Gastroesophageal sphincter (tissue), 3 donors: Measurements from ENCODE around the gene ZSCAN31.

Experiments used
- CTCF ChIP-seq, 4 experiments: fragments of 200-600 bp in 2 of 4; fragments of 450-650 bp in 2 of 4; sonication (generic) in 1 of 4; IDR thresholded peaks; one replicate each; pipeline ENCODE4 v1.5.1; 2017 to 2019; ENCODE audit warnings: antibody characterized with exemption in 4 of 4, mild to moderate bottlenecking in 2 of 4, moderate library complexity in 2 of 4
- POLR2A ChIP-seq, 2 donors: fragments of 450-650 bp; IDR thresholded peaks; one replicate each; pipeline ENCODE4 v1.6.1; 2017; ENCODE audit warnings: antibody characterized with exemption in 2 of 2, mild to moderate bottlenecking in 2 of 2, moderate library complexity in 1 of 2
- POLR2AphosphoS5 ChIP-seq: sonication (generic); formaldehyde crosslinking; IDR thresholded peaks from one replicate; pipeline ENCODE4 v1.6.1; 2017; ENCODE audit warnings: antibody characterized with exemption

GRCh38 chr6:28280595-28281287, 55.2 kb downstream of the ZSCAN31 start:
- TF ChIP-seq CTCF (IDR thresholded peaks at IDR 0.05) (no peak), POLR2AphosphoS5 (no peak), POLR2A (IDR thresholded peaks at IDR 0.05) (no peak)
